Activated T-helper 17 cell treated with anti-CD3 and anti-CD28 coated beads, Interleukin-2, amount 50 U/mL, for 72 hours (primary cell): ENCODE data around the gene CATSPERE. TPM values are rescaled to one million over a fixed set of nuclear protein-coding genes. Genes with fewer than 3 reads are reported as not detected.
A peak's percentile ranks its signal among the peaks of the same experiment; 100 is the strongest.
"Not testable (repeated sequence)": the region's sequence is repeated elsewhere in the genome, so short reads cannot be mapped to it uniquely, and the experiment has no call there.

Source experiments
- ATAC-seq: fragments of 150-1000 bp; cut with Tn5 transposase; replicated peaks from 2 replicates; pipeline ENCODE4 v1.10.0; 2021; ENCODE audit warnings: mild to moderate bottlenecking, moderate library complexity
- H3K27ac Mint-ChIP-seq: one replicate; pipeline ENCODE4 v1.8.0; 2022; ENCODE audit warnings: mixed read lengths
- H3K27me3 Mint-ChIP-seq: one replicate; pipeline ENCODE4 v1.8.0; 2022; ENCODE audit warnings: mixed read lengths
- H3K36me3 Mint-ChIP-seq: one replicate; pipeline ENCODE4 v1.8.0; 2022; ENCODE audit warnings: low read depth, mild to moderate bottlenecking, mixed read lengths
- H3K4me1 Mint-ChIP-seq: one replicate; pipeline ENCODE4 v1.8.0; 2022; ENCODE audit warnings: mixed read lengths
- H3K4me3 Mint-ChIP-seq: one replicate; pipeline ENCODE4 v1.8.0; 2022; ENCODE audit warnings: mild to moderate bottlenecking, mixed read lengths
- H3K9me3 Mint-ChIP-seq: one replicate; pipeline ENCODE4 v1.8.0; 2022; ENCODE audit warnings: mixed read lengths
- total RNA-seq, 2 donors: library from RNA; stranded (reverse); gene quantifications; one replicate each; pipeline ENCODE4 v1.2.3, GENCODE V29; 2022

CATSPERE gene
- total RNA-seq, 2 donors from 2014 or later = 0.53 to 0.69 TPM

DNA sequence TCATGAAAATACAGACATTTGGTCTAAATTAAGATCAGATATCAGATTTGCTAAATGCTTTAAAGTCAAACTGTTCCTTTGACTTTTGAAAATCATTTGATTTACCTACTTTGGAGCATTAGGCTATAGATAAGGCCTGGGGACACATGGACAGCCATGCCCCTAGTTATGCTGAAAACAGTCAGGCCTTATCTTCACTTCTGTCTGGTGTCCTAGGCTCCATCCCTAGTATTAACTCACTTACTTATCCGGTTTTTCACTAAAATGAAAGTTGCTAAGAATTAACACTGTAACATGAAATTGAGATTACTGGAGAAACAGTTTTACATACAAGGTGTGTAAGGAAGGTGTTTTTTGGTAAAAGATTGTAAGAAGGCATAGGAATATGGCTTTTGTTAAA, 4.5 kb upstream of the CATSPERE start:
- Mint-ChIP-seq H3K4me3 (no peak overlapping the region), H3K27me3 (no peaks in the 10 kb centered on the region), H3K9me3 (peaks cover 10% of the 10 kb centered on the region), H3K36me3 (no peaks in the 10 kb centered on the region), H3K27ac (no peak overlapping the region), H3K4me1 (peaks cover 14% of the 10 kb centered on the region)
- no peak for ATAC-seq

DNA sequence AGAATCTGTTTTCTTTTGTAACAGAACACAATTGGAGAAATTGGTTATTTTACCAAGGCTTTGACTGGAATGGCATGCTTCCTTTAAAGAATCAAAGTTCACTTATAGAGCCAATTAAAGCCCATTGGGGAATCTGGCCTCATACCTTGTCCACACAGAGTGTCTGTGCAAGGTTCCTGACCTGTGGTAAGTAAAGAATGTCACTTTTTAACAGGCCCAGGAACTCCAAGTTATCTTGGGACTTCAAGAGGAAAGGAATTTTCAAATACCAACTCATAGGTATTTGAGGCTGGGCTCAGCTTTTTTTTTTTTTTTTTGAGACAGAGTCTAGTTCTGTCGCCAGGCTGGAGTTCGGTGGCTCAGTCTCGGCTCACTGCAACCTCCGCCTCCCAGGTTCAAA, 2.3 kb upstream of the CATSPERE start:
- no peaks in the 10 kb centered on the region for H3K27me3 Mint-ChIP-seq
- no peak for ATAC-seq
- H3K4me3 Mint-ChIP-seq = no peak overlapping the region
- peaks cover 10% of the 10 kb centered on the region for H3K9me3 Mint-ChIP-seq
- peaks cover 5% of the 10 kb centered on the region for H3K4me1 Mint-ChIP-seq
- H3K36me3 Mint-ChIP-seq = no peaks in the 10 kb centered on the region
- H3K27ac Mint-ChIP-seq = no peak overlapping the region

DNA sequence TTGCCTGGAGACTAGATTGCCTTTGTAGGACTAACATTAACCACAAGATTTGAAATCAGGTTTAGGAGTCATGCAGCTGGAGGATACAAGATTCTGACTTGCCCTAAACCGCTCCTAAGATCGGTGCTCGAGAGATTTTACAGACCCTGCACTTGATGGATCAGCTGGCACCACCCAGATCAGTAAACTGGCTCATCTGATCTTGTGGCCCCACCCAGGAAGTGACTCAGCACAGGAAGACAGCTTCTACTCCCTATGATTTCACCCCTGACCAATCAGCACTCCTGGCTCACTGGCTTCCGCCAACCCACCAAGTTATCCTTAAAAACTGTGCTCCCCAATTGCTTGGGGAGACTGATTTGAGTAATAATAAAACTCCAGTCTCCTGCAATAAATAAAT, 876 bp upstream of the CATSPERE start:
- Mint-ChIP-seq H3K27ac (peak overlapping the region; percentile 73), H3K4me1 (peaks cover 5% of the 10 kb centered on the region), H3K27me3 (no peaks in the 10 kb centered on the region), H3K4me3 (peak overlapping the region; percentile 74), H3K9me3 (peaks cover 10% of the 10 kb centered on the region), H3K36me3 (no peaks in the 10 kb centered on the region)
- no peak for ATAC-seq

DNA sequence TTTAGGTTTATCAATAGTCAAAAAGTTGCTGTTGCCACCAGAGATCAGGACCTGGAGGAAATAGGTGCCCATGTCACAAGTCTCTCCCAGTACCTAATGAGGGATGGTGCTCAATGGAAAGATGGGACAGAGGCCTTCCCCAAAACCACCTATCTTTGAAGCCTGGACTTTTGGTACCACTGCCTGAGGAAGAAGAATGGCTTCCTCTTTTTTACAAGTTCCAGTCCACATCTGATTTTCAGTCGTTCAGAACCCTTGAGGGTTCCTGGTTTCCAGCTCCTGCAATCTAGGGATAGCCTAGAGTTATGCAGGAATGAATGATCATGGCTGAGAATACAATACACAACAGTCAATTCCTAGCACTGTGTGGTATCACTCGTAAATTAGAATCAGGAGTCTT, 5.7 kb downstream of the CATSPERE start:
- Mint-ChIP-seq H3K9me3 (no peaks in the 10 kb centered on the region), H3K36me3 (no peaks in the 10 kb centered on the region), H3K27ac (no peak overlapping the region), H3K4me3 (no peak overlapping the region), H3K4me1 (no peaks in the 10 kb centered on the region), H3K27me3 (no peaks in the 10 kb centered on the region)
- no peak for ATAC-seq

DNA sequence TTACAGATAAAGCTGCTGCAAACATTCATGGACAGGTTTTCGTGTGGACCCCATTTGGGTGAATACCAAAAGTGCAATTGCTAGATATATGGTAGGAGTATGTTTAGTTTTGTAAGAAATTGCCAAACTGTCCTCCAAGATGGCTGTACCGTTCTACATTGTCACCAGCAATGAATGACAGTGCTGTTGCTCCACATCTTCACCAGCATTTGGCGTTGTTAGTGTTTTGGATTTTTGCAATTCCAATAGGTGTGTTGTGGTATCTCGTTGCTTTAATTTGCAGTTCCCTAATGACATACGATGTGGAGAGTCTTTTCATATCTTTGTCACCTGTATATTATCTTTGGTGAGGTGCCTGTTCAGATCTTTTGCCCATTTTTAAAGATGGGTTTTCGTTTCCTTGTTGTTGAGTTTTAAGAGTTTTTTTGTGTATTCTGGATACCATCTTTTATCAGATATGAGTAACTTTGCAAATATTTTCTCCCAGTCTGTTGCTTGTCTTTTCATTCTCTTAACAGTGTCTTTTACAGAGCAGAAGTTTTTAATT, 12.1 kb downstream of the CATSPERE start:
- Mint-ChIP-seq H3K36me3 (no peaks in the 10 kb centered on the region), H3K9me3 (no peaks in the 10 kb centered on the region), H3K27me3 (no peaks in the 10 kb centered on the region), H3K4me1 (no peaks in the 10 kb centered on the region), H3K27ac (no peak overlapping the region), H3K4me3 (no peak overlapping the region)
- no peak for ATAC-seq

DNA sequence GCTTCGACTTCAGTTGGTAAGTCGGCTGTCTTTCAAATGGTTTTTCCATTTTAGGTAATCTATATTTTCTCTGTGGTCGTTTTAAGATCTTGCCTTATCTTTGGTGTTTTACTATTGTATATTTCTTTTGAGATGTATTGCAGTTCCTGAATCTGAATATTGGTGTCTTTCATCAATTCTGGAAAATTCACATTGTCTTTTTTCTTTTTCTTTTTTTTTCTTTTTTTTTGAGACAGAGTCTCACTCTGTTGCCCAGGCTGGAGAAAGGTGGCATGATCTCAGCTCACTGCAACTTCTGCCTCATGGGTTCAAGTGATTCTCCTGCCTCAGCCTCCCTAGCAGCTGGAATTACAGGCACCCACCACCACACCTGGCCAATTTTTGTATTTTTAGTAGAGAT, 23.9 kb downstream of the CATSPERE start:
- H3K4me3 Mint-ChIP-seq, H3K9me3 Mint-ChIP-seq, H3K4me1 Mint-ChIP-seq, H3K27me3 Mint-ChIP-seq, H3K27ac Mint-ChIP-seq, H3K36me3 Mint-ChIP-seq, ATAC-seq: not testable (repeated sequence)

DNA sequence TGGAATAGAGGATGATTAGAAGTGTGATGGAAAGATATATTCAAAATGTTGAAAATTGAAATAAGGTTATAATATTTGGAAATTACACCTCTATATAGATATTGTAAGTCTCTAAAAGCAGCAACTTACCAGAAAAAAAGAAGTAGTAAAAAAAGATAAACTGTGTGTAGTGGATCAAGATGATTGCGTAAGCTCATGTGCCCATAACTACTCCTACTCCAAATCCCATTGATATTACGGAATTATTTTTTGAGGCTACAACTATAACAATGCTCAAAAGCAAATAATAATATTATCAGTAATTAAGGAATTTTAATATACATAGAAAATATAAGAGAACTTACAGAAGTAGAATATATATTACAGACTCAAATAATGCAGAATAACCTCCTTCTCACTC, 33.6 kb downstream of the CATSPERE start:
- Mint-ChIP-seq H3K27ac (no peak overlapping the region), H3K36me3 (no peaks in the 10 kb centered on the region), H3K4me3 (no peak overlapping the region), H3K4me1 (no peaks in the 10 kb centered on the region), H3K9me3 (no peaks in the 10 kb centered on the region), H3K27me3 (no peaks in the 10 kb centered on the region)
- ATAC-seq = no peak

DNA sequence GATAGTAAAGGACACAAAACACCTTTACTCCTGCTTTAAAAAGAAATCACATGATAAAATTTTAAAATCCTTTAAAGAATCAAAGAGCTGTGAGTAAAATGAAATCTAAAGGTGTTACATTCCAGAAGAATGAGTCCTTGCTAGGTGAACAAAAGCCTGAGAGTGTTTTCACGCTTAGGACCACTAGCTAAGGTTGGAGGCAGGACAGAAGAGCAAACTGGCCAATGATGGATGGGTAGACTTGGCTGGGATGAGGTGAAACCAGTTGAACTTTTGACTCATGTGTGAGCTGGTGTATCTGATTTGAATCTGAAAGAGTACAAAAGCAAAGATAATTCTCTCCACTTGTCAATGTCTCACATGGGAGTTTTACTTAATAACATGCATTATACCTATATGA, 35.1 kb downstream of the CATSPERE start:
- no peak for ATAC-seq
- Mint-ChIP-seq H3K36me3 (no peaks in the 10 kb centered on the region), H3K27ac (no peak overlapping the region), H3K4me3 (no peak overlapping the region), H3K27me3 (no peaks in the 10 kb centered on the region), H3K4me1 (no peaks in the 10 kb centered on the region), H3K9me3 (no peaks in the 10 kb centered on the region)

DNA sequence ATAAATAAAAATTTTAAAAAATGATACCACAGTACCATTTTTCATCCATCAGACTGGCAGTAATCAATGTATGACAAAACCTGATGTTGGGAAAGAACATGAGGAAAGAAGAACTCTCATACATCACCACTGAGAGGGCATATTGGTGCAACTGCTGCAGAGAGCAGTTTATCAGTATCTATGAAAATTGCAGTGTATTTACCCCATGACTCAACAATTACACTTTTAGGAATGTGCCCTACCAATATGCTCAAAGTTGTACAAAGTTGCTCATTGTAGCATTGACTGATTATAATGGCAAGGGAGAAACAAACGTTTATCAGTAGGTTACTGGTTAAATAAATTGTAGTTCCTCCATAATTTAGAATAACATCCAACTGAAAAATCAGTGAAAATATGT, 36.7 kb downstream of the CATSPERE start:
- Mint-ChIP-seq H3K27ac (no peak overlapping the region), H3K4me3 (no peak overlapping the region), H3K4me1 (no peaks in the 10 kb centered on the region), H3K27me3 (no peaks in the 10 kb centered on the region), H3K36me3 (no peaks in the 10 kb centered on the region), H3K9me3 (no peaks in the 10 kb centered on the region)
- no peak for ATAC-seq

DNA sequence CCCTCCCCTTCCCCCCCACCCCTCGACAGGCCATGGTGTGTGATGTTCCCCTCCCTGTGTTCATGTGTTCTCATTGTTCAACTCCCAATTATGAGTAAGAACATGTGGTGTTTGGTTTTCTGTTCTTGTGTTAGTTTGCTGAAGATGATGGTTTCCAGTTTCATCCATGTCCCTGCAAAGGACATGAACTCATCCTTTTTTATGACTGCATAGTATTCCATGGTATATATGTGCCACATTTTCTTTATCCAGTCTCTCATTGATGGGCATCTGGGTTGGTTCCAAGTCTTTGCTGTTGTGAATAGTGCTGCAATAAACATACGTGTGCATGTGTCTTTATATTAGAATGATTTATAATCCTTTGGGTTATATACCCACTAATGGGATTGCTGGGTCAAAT, 38.4 kb downstream of the CATSPERE start:
- H3K9me3 Mint-ChIP-seq, H3K36me3 Mint-ChIP-seq, H3K4me1 Mint-ChIP-seq, H3K27me3 Mint-ChIP-seq, H3K27ac Mint-ChIP-seq, H3K4me3 Mint-ChIP-seq, ATAC-seq: not testable (repeated sequence)

DNA sequence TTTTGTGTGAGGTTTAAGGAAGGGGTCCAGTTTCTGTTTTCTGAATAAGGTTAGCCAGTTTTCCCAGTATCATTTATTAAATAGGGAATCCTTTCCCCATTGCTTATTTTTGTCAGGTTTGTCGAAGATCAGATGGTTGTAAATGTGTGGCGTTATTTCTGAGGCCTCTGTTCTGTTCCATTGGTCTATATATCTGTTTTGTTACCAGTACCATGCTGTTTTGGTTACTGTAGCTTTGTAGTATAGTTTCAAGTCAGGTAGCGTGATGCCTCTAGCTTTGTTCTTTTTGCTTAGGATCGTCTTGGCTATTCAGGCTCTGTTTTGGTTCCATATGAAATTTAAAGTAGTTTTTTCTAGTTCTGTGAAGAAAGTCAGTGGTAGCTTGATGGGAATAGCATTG, 39.4 kb downstream of the CATSPERE start:
- not testable (repeated sequence) for H3K4me1 Mint-ChIP-seq, H3K36me3 Mint-ChIP-seq, H3K27me3 Mint-ChIP-seq, H3K27ac Mint-ChIP-seq, H3K9me3 Mint-ChIP-seq, ATAC-seq, H3K4me3 Mint-ChIP-seq

DNA sequence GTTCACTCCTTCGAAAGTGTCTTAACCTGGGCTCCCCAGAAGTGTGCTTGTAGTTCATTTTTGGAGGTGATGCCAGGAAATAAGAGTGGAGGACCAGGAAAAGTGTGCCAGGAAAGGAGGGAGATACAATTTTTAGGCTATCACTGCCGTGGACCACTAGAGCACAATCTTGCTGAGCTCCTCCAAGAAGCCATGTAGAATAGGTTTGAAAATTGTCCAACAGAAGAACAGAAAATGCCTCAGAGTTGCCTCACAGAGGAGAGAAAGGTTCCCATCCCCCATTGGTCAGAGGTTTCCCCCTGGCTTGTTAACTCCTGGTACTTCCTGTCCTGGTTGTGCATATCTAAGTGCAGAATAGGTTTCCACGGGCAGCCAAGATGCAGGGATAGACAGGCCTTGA, 41.6 kb downstream of the CATSPERE start:
- Mint-ChIP-seq H3K27ac (no peak overlapping the region), H3K27me3 (no peaks in the 10 kb centered on the region), H3K4me1 (no peaks in the 10 kb centered on the region), H3K36me3 (no peaks in the 10 kb centered on the region), H3K4me3 (no peak overlapping the region), H3K9me3 (peaks cover 4% of the 10 kb centered on the region)
- ATAC-seq = no peak

DNA sequence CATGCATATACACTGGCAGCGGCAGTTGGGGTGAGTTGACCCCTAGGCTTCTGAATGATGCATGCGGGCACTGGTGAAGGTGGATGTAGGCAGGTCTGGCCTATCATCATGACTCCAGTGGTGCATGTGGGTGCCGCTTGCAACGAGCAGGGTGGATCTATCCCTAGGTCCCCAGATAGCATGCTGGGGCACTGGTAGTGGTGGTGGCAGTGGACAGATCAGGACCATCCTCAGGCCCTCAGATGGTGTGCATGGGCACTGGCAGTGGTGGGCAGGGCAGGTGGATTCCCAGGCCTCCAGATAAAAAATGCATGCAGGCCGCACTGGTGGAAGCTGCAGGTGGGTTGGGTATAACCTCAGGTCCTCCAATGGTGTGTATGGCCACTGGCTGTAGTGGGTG, 52.4 kb downstream of the CATSPERE start:
- Mint-ChIP-seq H3K4me3 (no peak overlapping the region), H3K27ac (no peak overlapping the region), H3K36me3 (peaks cover 8% of the 10 kb centered on the region), H3K4me1 (no peaks in the 10 kb centered on the region), H3K9me3 (peaks cover 14% of the 10 kb centered on the region), H3K27me3 (no peaks in the 10 kb centered on the region)
- ATAC-seq = no peak

DNA sequence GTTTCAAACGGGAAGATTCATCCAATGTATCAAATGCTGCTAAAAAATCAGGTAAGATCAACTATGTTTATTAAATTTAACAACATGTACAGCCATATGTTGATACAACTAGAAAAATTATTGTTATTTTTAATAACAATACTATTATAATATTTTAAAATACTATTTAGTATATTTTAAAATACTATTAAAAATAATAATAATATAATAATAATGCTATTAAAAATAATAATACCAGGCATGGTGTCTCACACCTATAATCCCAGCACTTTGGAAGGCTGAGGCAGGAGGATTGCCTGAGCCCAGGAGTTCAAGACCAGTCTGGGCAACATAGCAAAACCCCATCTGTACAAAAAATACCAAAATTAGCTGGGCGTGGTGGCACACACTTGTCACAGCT, 54.6 kb downstream of the CATSPERE start:
- H3K27me3 Mint-ChIP-seq = no peaks in the 10 kb centered on the region
- no peak overlapping the region for H3K4me3 Mint-ChIP-seq
- no peak for ATAC-seq
- no peak overlapping the region for H3K27ac Mint-ChIP-seq
- H3K9me3 Mint-ChIP-seq = peaks cover 9% of the 10 kb centered on the region
- H3K4me1 Mint-ChIP-seq = no peaks in the 10 kb centered on the region
- H3K36me3 Mint-ChIP-seq = peaks cover 8% of the 10 kb centered on the region

DNA sequence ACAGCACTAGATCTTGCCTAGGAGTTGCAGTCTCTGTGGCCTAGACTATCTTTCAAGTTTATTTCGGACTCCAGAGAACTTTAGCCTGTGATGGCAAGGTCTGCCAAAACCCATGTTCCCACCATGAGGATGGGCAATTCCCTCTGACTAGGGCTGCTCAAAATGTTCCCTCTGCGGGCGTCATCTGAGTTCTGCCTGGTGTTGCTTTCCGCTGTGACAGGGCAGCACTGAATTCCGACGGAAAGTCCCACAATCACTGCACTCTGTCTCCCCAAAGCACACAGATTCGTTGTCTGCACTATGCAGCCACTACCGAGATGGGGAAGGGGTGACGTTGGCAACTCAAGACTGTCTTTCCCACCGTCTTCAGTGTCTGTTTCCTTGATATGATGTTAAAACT, 75.2 kb downstream of the CATSPERE start:
- no peak overlapping the region for H3K4me3 Mint-ChIP-seq
- H3K4me1 Mint-ChIP-seq = no peaks in the 10 kb centered on the region
- H3K27ac Mint-ChIP-seq = no peak overlapping the region
- no peaks in the 10 kb centered on the region for H3K36me3 Mint-ChIP-seq
- H3K9me3 Mint-ChIP-seq = peaks cover under 1% of the 10 kb centered on the region
- no peak for ATAC-seq
- H3K27me3 Mint-ChIP-seq = no peaks in the 10 kb centered on the region

DNA sequence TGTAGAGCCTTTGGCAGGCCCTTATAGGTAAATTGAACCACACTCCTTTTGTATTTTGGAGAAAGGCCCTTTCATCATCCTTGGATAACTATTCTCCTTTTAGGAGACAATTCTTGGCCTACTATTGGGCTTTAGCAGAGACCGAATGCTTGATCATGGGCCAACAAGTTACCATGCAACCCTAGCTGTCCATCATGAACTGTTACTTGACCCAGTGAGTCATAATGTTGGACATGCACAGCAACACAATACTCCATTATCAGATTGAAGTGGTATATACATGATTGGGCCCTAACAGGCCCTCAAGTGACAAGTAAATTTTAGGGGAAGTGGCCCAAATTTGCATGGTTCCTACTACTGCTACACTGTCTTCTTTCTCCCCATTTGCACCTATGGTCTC, 84.4 kb downstream of the CATSPERE start:
- H3K4me1 Mint-ChIP-seq = no peaks in the 10 kb centered on the region
- ATAC-seq = no peak
- no peak overlapping the region for H3K4me3 Mint-ChIP-seq
- H3K9me3 Mint-ChIP-seq = peaks cover 16% of the 10 kb centered on the region
- H3K27me3 Mint-ChIP-seq = no peaks in the 10 kb centered on the region
- no peaks in the 10 kb centered on the region for H3K36me3 Mint-ChIP-seq
- no peak overlapping the region for H3K27ac Mint-ChIP-seq
